Gastrocnemius medialis (tissue), 4 donors: ENCODE measurements around the gene UBL4A. TPM values are rescaled to one million over a fixed set of nuclear protein-coding genes. Genes with fewer than 3 reads are reported as not detected.

ENCODE experiments used
- ATAC-seq, 2 donors: fragments of 150-250 bp; one replicate each; pipeline ENCODE4 v1.9.1; 2016
- DNase-seq, 2 donors: peaks; one replicate each; pipeline ENCODE4 v3.0.0-alpha.2; 2019
- H3K27ac ChIP-seq, 4 donors: fragments of 200-600 bp; sonication (generic); 1 replicate in 1 of 4; 2 replicates in 3 of 4; pipeline ENCODE4 v1.5.1; 2016 to 2018; ENCODE audit warnings: mild to moderate bottlenecking in 2 of 4, moderate library complexity in 1 of 4
- H3K27me3 ChIP-seq, 3 donors: fragments of 200-600 bp; sonication (generic) in 2 of 3; 1 replicate in 1 of 3; 2 replicates in 2 of 3; pipeline versions ENCODE4 v1.5.1 to v1.6.0; 2016 to 2019; ENCODE audit warnings: mild to moderate bottlenecking in 1 of 3, moderate library complexity in 1 of 3
- H3K36me3 ChIP-seq, 2 donors: fragments of 200-600 bp; sonication (generic) in 1 of 2; one replicate each; pipeline ENCODE4 v1.5.1; 2017 to 2018
- H3K4me1 ChIP-seq, 2 donors: fragments of 200-600 bp; sonication (generic) in 1 of 2; one replicate each; pipeline ENCODE4 v1.5.1; 2016 to 2017; ENCODE audit warnings: mild to moderate bottlenecking in 2 of 2
- H3K4me3 ChIP-seq, 4 donors: fragments of 200-600 bp; sonication (generic) in 3 of 4; 1 replicate in 1 of 4; 2 replicates in 3 of 4; pipeline ENCODE4 v1.5.1; 2016 to 2019; ENCODE audit warnings: mild to moderate bottlenecking in 2 of 4
- H3K9me3 ChIP-seq, 3 donors: fragments of 200-600 bp; sonication (generic) in 2 of 3; 1 replicate in 1 of 3; 2 replicates in 2 of 3; pipeline ENCODE4 v1.5.1; 2016 to 2019
- CTCF ChIP-seq, 5 experiments: fragments of 450-650 bp in 3 of 5; fragments of 200-600 bp in 2 of 5; sonication (generic) in 2 of 5; IDR thresholded peaks in 4 of 5; conservative IDR thresholded peaks in 1 of 5; 1 replicate in 4 of 5; 2 replicates in 1 of 5; pipeline ENCODE4 v1.5.1; 2016 to 2019; ENCODE audit warnings: antibody characterized with exemption in 5 of 5, mild to moderate bottlenecking in 3 of 5, moderate library complexity in 3 of 5
- POLR2A ChIP-seq, 2 donors: fragments of 450-650 bp; IDR thresholded peaks; one replicate each; pipeline ENCODE4 v1.6.1; 2017; ENCODE audit warnings: antibody characterized with exemption in 2 of 2, mild to moderate bottlenecking in 2 of 2, moderate library complexity in 2 of 2
- in situ Hi-C, 4 donors: fragments of 200-750 bp; cut with MboI; loops; one replicate each; pipeline versions ENCODE4 v1.15.0 to v1.8.0; 2017; ENCODE audit warnings: low sequenced_read_pairs in 4 of 4
- intact Hi-C: fragments of 100-400 bp; cut with DNase I; formaldehyde crosslinking; loops from one replicate; pipeline ENCODE4 v1.15.1; 2023; ENCODE audit warnings: low total_unique reads
- total RNA-seq, 4 donors: library from RNA; depleted of rRNA; stranded (reverse); fragments of >200 nt; gene quantifications; one replicate each; pipeline versions ENCODE4 v1.1.0 to v1.2.3, GENCODE V29; 2016

The UBL4A gene
- total RNA-seq, 4 donors from 2014 or later = 54.6 to 116 (median 79.8) TPM

GRCh38 chrX:154481911-154482601, 4.4 kb downstream of the UBL4A start:
- Histone ChIP-seq H3K4me3 (no peak overlapping the region), H3K27me3 (no peaks in the 10 kb centered on the region), H3K9me3 (no peaks in the 10 kb centered on the region), H3K27ac (peak overlapping the region in 3 of 4 donors; percentile 50 to 91 (median 57)), H3K36me3 (no peaks in the 10 kb centered on the region), H3K4me1 (peaks cover 17 to 31% of the 10 kb centered on the region in 2 donors)
- intact Hi-C loops = no loop called here
- ATAC-seq (no peak), DNase-seq (no peak)
- in situ Hi-C loops = no loop called here
- no peak for TF ChIP-seq POLR2A (IDR thresholded peaks at IDR 0.05)

GRCh38 chrX:154481195-154481594, 5.2 kb downstream of the UBL4A start:
- in situ Hi-C loops = no loop called here
- TF ChIP-seq POLR2A (IDR thresholded peaks at IDR 0.05) (no peak), CTCF (IDR thresholded peaks at IDR 0.05 in 4 of 5, conservative IDR thresholded peaks at IDR 0.05 in 1 of 5) (no peak)
- Histone ChIP-seq H3K27me3 (no peaks in the 10 kb centered on the region), H3K27ac (peak overlapping the region in 1 of 4 donors; percentile 57), H3K9me3 (no peaks in the 10 kb centered on the region), H3K4me1 (peaks cover 17 to 27% of the 10 kb centered on the region in 2 donors), H3K36me3 (no peaks in the 10 kb centered on the region), H3K4me3 (no peak overlapping the region)
- intact Hi-C loops = no loop called here
- ATAC-seq (no peak), DNase-seq (no peak)

- H3K9me3 ChIP-seq = no peaks in the 10 kb centered on the region
- DNase-seq = peak; percentile 82 to 91
- intact Hi-C loops = loop anchor here (1.0 to 2.0 kb wide), 2 partner anchors 35 to 38 kb away; partner anchors contain the start of genes FAM3A and FAM50A
- H3K4me3 ChIP-seq = peak within 1 kb of the TSS; percentile 58 to 70 (median 62)
- in situ Hi-C loops = no loop called here
- ATAC-seq = peak; percentile 89 to 93
- H3K27ac ChIP-seq = peak within 1 kb of the TSS; percentile 88 to 94 (median 92)
- peaks cover 3 to 8% of the 10 kb centered on the region in 2 donors for H3K4me1 ChIP-seq
- no peaks in the 10 kb centered on the region for H3K27me3 ChIP-seq
- no peaks in the 10 kb centered on the region for H3K36me3 ChIP-seq
- TF ChIP-seq POLR2A (IDR thresholded peaks at IDR 0.05) (peak; percentile 66 to 67), CTCF (IDR thresholded peaks at IDR 0.05 in 4 of 5, conservative IDR thresholded peaks at IDR 0.05 in 1 of 5) (no peak)
Measured at GRCh38 chrX:154478728-154479622, 7.4 kb downstream of the UBL4A start, which contains the start of gene LAGE3. LAGE3 (minus strand) TSS chrX:154479281; CDS start chrX:154478915, 366 bp downstream.

GRCh38 chrX:154477891-154478477, 8.4 kb downstream of the UBL4A start:
- ATAC-seq = no peak
- Histone ChIP-seq H3K4me1 (peaks cover 0 to 6% of the 10 kb centered on the region in 2 donors), H3K27me3 (no peaks in the 10 kb centered on the region), H3K9me3 (no peaks in the 10 kb centered on the region), H3K36me3 (no peaks in the 10 kb centered on the region), H3K4me3 (peak overlapping the region; percentile 58 to 70 (median 62)), H3K27ac (peak overlapping the region; percentile 88 to 94 (median 92))
- in situ Hi-C loops = no loop called here
- TF ChIP-seq CTCF (IDR thresholded peaks at IDR 0.05 in 4 of 5, conservative IDR thresholded peaks at IDR 0.05 in 1 of 5) (no peak), POLR2A (IDR thresholded peaks at IDR 0.05) (no peak)
- no peak for DNase-seq
- intact Hi-C loops = loop anchor here (1.0 to 2.0 kb wide), 2 partner anchors 34 to 39 kb away; partner anchors contain the start of genes FAM3A and FAM50A
